Mesendoderm (in vitro differentiated cells): ENCODE data around the gene PLIN4.
A peak's percentile ranks its signal among the peaks of the same experiment; 100 is the strongest.

Experiments used
- DNase-seq: peaks from one replicate; pipeline ENCODE4 v3.0.0; 2013
- H2AK5ac ChIP-seq: 2 replicates; pipeline ENCODE4 v1.6.1; 2013; ENCODE audit warnings: low read length, inconsistent platforms
- H2BK120ac ChIP-seq: 2 replicates; pipeline ENCODE4 v1.6.1; 2013; ENCODE audit warnings: low read depth, mild to moderate bottlenecking, low read length, moderate library complexity, mixed read lengths
- H2BK15ac ChIP-seq: replicated peaks from 2 replicates; pipeline ENCODE4 v1.6.1; 2013; ENCODE audit warnings: low read depth, mild to moderate bottlenecking, moderate library complexity
- H2BK5ac ChIP-seq: 2 replicates; pipeline ENCODE4 v1.6.1; 2013; ENCODE audit warnings: low read length, inconsistent platforms
- H3K18ac ChIP-seq: 2 replicates; pipeline ENCODE4 v1.6.1; 2013; ENCODE audit warnings: mild to moderate bottlenecking, low read length, mixed read lengths
- H3K23ac ChIP-seq: one replicate; pipeline ENCODE4 v1.6.1; 2013; ENCODE audit warnings: low read length
- H3K27ac ChIP-seq: 2 replicates; pipeline ENCODE4 v1.5.1; 2013; ENCODE audit warnings: low read depth, mild to moderate bottlenecking, inconsistent platforms, low read length, moderate library complexity
- H3K27me3 ChIP-seq: 2 replicates; pipeline ENCODE4 v1.6.1; 2013; ENCODE audit warnings: low read length, control low read depth, mild to moderate bottlenecking, inconsistent platforms; ENCODE audit not compliant: insufficient read depth, poor library complexity
- H3K36me3 ChIP-seq: 2 replicates; pipeline ENCODE4 v1.6.1; 2013; ENCODE audit warnings: low read length, inconsistent platforms; ENCODE audit not compliant: control insufficient read depth, insufficient read depth
- H3K4ac ChIP-seq: one replicate; pipeline ENCODE4 v1.6.1; 2013; ENCODE audit warnings: low read depth, mild to moderate bottlenecking, low read length, moderate library complexity
- H3K4me1 ChIP-seq: 2 replicates; pipeline ENCODE4 v1.6.1; 2013; ENCODE audit warnings: low read depth, low read length, inconsistent platforms; ENCODE audit not compliant: control insufficient read depth
- H3K4me2 ChIP-seq: 2 replicates; pipeline ENCODE4 v1.6.1; 2013; ENCODE audit warnings: low read length
- H3K4me3 ChIP-seq: 2 replicates; pipeline ENCODE4 v1.5.1; 2013; ENCODE audit warnings: mild to moderate bottlenecking, low read length
- H3K56ac ChIP-seq: one replicate; pipeline ENCODE4 v1.6.1; 2013; ENCODE audit warnings: low read length
- H3K79me1 ChIP-seq: 2 replicates; pipeline ENCODE4 v1.6.1; 2013; ENCODE audit warnings: low read length, inconsistent platforms
- H3K79me2 ChIP-seq: 2 replicates; pipeline ENCODE4 v1.6.1; 2013; ENCODE audit warnings: mild to moderate bottlenecking, low read length; ENCODE audit not compliant: control insufficient read depth, insufficient read depth
- H3K9ac ChIP-seq: 2 replicates; pipeline ENCODE4 v1.6.1; 2013; ENCODE audit warnings: low read length, inconsistent platforms
- H4K5ac ChIP-seq: one replicate; pipeline ENCODE4 v1.6.1; 2013; ENCODE audit warnings: low read length
- H4K8ac ChIP-seq: one replicate; pipeline ENCODE4 v1.6.1; 2013; ENCODE audit warnings: low read depth, mild to moderate bottlenecking, control low read depth, low read length, moderate library complexity
- WGBS: extraction: QIAGEN DNeasy Blood & Tissue Kit; methylation state at CpG from one replicate; pipeline ENCODE4 v1.1.7; 2013; ENCODE audit warnings: low lambda C conversion rate, missing lambda C conversion rate; ENCODE audit not compliant: insufficient coverage; ENCODE audit errors: extremely low coverage; 5-methylcytosine and 5-hydroxymethylcytosine counted together

PLIN4 gene

GRCh38 chr19:4550479-4551050, 32.3 kb upstream of the PLIN4 start:
- H2AK5ac ChIP-seq, result no peak overlapping the region
- H3K4ac ChIP-seq, result no peak overlapping the region
- H3K27me3 ChIP-seq, result no peaks in the 10 kb centered on the region
- no peak overlapping the region for H2BK5ac ChIP-seq
- no peak overlapping the region for H3K9ac ChIP-seq
- no peak overlapping the region for H2BK15ac ChIP-seq
- H3K4me2 ChIP-seq, result no peak overlapping the region
- H3K23ac ChIP-seq, result no peak overlapping the region
- no peaks in the 10 kb centered on the region for H3K79me1 ChIP-seq
- no peak for DNase-seq
- H3K79me2 ChIP-seq, result no peaks in the 10 kb centered on the region
- H3K36me3 ChIP-seq, result no peaks in the 10 kb centered on the region
- H2BK120ac ChIP-seq, result no peak overlapping the region
- H3K56ac ChIP-seq, result no peak overlapping the region
- no peaks in the 10 kb centered on the region for H3K4me1 ChIP-seq
- no peak overlapping the region for H3K4me3 ChIP-seq
- no peak overlapping the region for H4K5ac ChIP-seq
- no peak overlapping the region for H4K8ac ChIP-seq
- H3K27ac ChIP-seq, result no peak overlapping the region
- H3K18ac ChIP-seq, result no peak overlapping the region
- no CpG with 5 or more reads among the region's 26 CpGs for WGBS

GRCh38 chr19:4550018-4550417, 31.7 kb upstream of the PLIN4 start:
- Histone ChIP-seq H4K5ac (no peak overlapping the region), H3K79me2 (no peaks in the 10 kb centered on the region), H3K4me3 (no peak overlapping the region), H3K4me2 (no peak overlapping the region), H2BK5ac (no peak overlapping the region), H2BK120ac (no peak overlapping the region), H3K56ac (no peak overlapping the region), H2AK5ac (no peak overlapping the region), H3K36me3 (no peaks in the 10 kb centered on the region), H3K23ac (no peak overlapping the region), H4K8ac (no peak overlapping the region), H3K18ac (no peak overlapping the region), H3K9ac (no peak overlapping the region), H3K27me3 (no peaks in the 10 kb centered on the region), H3K27ac (no peak overlapping the region), H3K4ac (no peak overlapping the region), H2BK15ac (no peak overlapping the region), H3K79me1 (no peaks in the 10 kb centered on the region), H3K4me1 (no peaks in the 10 kb centered on the region)
- no peak for DNase-seq
- WGBS, result no CpG with 5 or more reads among the region's 18 CpGs

- H3K4me2 ChIP-seq, result no peak overlapping the region
- H4K8ac ChIP-seq, result no peak overlapping the region
- H3K36me3 ChIP-seq, result no peaks in the 10 kb centered on the region
- no peaks in the 10 kb centered on the region for H3K79me2 ChIP-seq
- WGBS, result no CpG with 5 or more reads among the region's 14 CpGs
- H4K5ac ChIP-seq, result no peak overlapping the region
- no peaks in the 10 kb centered on the region for H3K4me1 ChIP-seq
- no peak overlapping the region for H2AK5ac ChIP-seq
- H2BK120ac ChIP-seq, result no peak overlapping the region
- no peak overlapping the region for H2BK5ac ChIP-seq
- H3K56ac ChIP-seq, result no peak overlapping the region
- no peak overlapping the region for H3K4me3 ChIP-seq
- H3K23ac ChIP-seq, result no peak overlapping the region
- DNase-seq, result no peak
- H3K27ac ChIP-seq, result no peak overlapping the region
- no peaks in the 10 kb centered on the region for H3K79me1 ChIP-seq
- H3K4ac ChIP-seq, result no peak overlapping the region
- no peak overlapping the region for H3K9ac ChIP-seq
- H3K27me3 ChIP-seq, result no peaks in the 10 kb centered on the region
- no peak overlapping the region for H2BK15ac ChIP-seq
- no peak overlapping the region for H3K18ac ChIP-seq
These were observed 29.9 kb upstream of the PLIN4 start for GRCh38 chr19:4548238-4548584.

GRCh38 chr19:4547303-4548237, 29.3 kb upstream of the PLIN4 start:
- Histone ChIP-seq H3K56ac (no peak overlapping the region), H3K36me3 (no peaks in the 10 kb centered on the region), H2BK5ac (no peak overlapping the region), H3K23ac (no peak overlapping the region), H3K27ac (no peak overlapping the region), H3K4me1 (no peaks in the 10 kb centered on the region), H3K4ac (no peak overlapping the region), H2AK5ac (no peak overlapping the region), H2BK15ac (no peak overlapping the region), H2BK120ac (no peak overlapping the region), H3K18ac (no peak overlapping the region), H3K4me2 (no peak overlapping the region), H3K4me3 (no peak overlapping the region), H3K27me3 (no peaks in the 10 kb centered on the region), H4K5ac (no peak overlapping the region), H3K79me1 (no peaks in the 10 kb centered on the region), H3K9ac (no peak overlapping the region), H3K79me2 (no peaks in the 10 kb centered on the region), H4K8ac (no peak overlapping the region)
- no CpG with 5 or more reads among the region's 32 CpGs for WGBS
- DNase-seq, result peak; percentile 45

GRCh38 chr19:4543842-4544647, 25.8 kb upstream of the PLIN4 start:
- Histone ChIP-seq H3K79me2 (no peaks in the 10 kb centered on the region), H3K4ac (no peak overlapping the region), H3K18ac (no peak overlapping the region), H3K23ac (no peak overlapping the region), H3K4me1 (no peaks in the 10 kb centered on the region), H3K79me1 (no peaks in the 10 kb centered on the region), H2AK5ac (no peak overlapping the region), H4K5ac (no peak overlapping the region), H3K4me2 (no peak overlapping the region), H2BK5ac (no peak overlapping the region), H2BK15ac (no peak overlapping the region), H3K56ac (no peak overlapping the region), H4K8ac (no peak overlapping the region), H3K9ac (no peak overlapping the region), H3K27me3 (no peaks in the 10 kb centered on the region), H2BK120ac (no peak overlapping the region), H3K4me3 (no peak overlapping the region), H3K36me3 (no peaks in the 10 kb centered on the region), H3K27ac (no peak overlapping the region)
- no peak for DNase-seq
- WGBS, result no CpG with 5 or more reads among the region's 87 CpGs
